Esophagus squamous epithelium (tissue), 5 donors: ENCODE measurements around the gene UBR4. TPM values are rescaled to one million over a fixed set of nuclear protein-coding genes. Genes with fewer than 3 reads are reported as not detected.

Source experiments
- DNase-seq: peaks from one replicate; lab custom pipeline; 2025; lab: John Stamatoyannopoulos, UW
- H3K27ac ChIP-seq, 4 donors: fragments of 200-600 bp; sonication (generic); one replicate each; pipeline ENCODE4 v1.5.1; 2016 to 2019; ENCODE audit warnings: mild to moderate bottlenecking in 1 of 4
- H3K27me3 ChIP-seq, 4 donors: fragments of 200-600 bp; sonication (generic); 1 replicate in 3 of 4; 2 replicates in 1 of 4; pipeline versions ENCODE4 v1.5.1 to v1.6.0; 2017 to 2021; ENCODE audit warnings: antibody characterized with exemption in 1 of 4
- H3K36me3 ChIP-seq, 3 donors: fragments of 200-600 bp; sonication (generic); one replicate each; pipeline ENCODE4 v1.5.1; 2016 to 2019
- H3K4me1 ChIP-seq, 3 donors: fragments of 200-600 bp; sonication (generic); one replicate each; pipeline ENCODE4 v1.5.1; 2017 to 2019
- H3K4me3 ChIP-seq, 4 donors: fragments of 200-600 bp; sonication (generic); 1 replicate in 3 of 4; 2 replicates in 1 of 4; pipeline ENCODE4 v1.5.1; 2016 to 2019; ENCODE audit warnings: mild to moderate bottlenecking in 2 of 4, moderate library complexity in 1 of 4
- H3K9me3 ChIP-seq, 3 donors: fragments of 200-600 bp; sonication (generic); one replicate each; pipeline ENCODE4 v1.5.1; 2016 to 2019
- CTCF ChIP-seq, 6 experiments: fragments of 450-650 bp in 4 of 6; fragments of 200-600 bp in 2 of 6; sonication (generic) in 2 of 6; IDR thresholded peaks; one replicate each; pipeline ENCODE4 v1.5.1; 2016 to 2019; ENCODE audit warnings: antibody characterized with exemption in 6 of 6, mild to moderate bottlenecking in 4 of 6, moderate library complexity in 4 of 6
- POLR2A ChIP-seq, 4 donors: fragments of 450-650 bp; IDR thresholded peaks; one replicate each; pipeline ENCODE4 v1.6.1; 2017; ENCODE audit warnings: antibody characterized with exemption in 4 of 4, mild to moderate bottlenecking in 4 of 4, moderate library complexity in 3 of 4
- WGBS, 2 donors: methylation state at CpG; one replicate each; pipeline ENCODE4 v1.1.5; 2018; 5-methylcytosine and 5-hydroxymethylcytosine counted together
- intact Hi-C: fragments of 100-400 bp; cut with DNase I; formaldehyde crosslinking; loops from one replicate; pipeline ENCODE4 v1.15.0; 2022
- total RNA-seq, 4 donors: library from RNA; depleted of rRNA; stranded (reverse); fragments of >200 nt; gene quantifications; one replicate each; pipeline ENCODE4 v1.1.0, GENCODE V29; 2016
- donor health status: DM: yes; HTN: yes; CAD: no.

The UBR4 gene
- total RNA-seq, 4 donors from 2014 or later: 52.4 to 121 (median 88.3) TPM

- DNase-seq: no peak
- Histone ChIP-seq H3K27me3 (peaks cover 0 to 10% (median 0%) of the 10 kb centered on the region in 4 donors), H3K27ac (peak overlapping the region in 3 of 4 donors; percentile 31 to 64 (median 57)), H3K4me3 (no peak overlapping the region), H3K36me3 (no peaks in the 10 kb centered on the region), H3K4me1 (peaks cover 9 to 58% (median 16%) of the 10 kb centered on the region in 3 donors), H3K9me3 (no peaks in the 10 kb centered on the region)
- TF ChIP-seq CTCF (IDR thresholded peaks at IDR 0.05) (no peak), POLR2A (IDR thresholded peaks at IDR 0.05) (no peak)
- intact Hi-C loops: no loop called here
- WGBS, 2 donors: 68 to 75% methylated on average over 8 of the region's 8 CpGs
Observed at GRCh38 chr1:19033515-19033839, 176.6 kb downstream of the UBR4 start.

- H3K27me3 ChIP-seq: peaks cover 0 to 16% (median 0%) of the 10 kb centered on the region in 4 donors
- H3K9me3 ChIP-seq: no peaks in the 10 kb centered on the region
- intact Hi-C loops: no loop called here
- TF ChIP-seq POLR2A (IDR thresholded peaks at IDR 0.05) (no peak), CTCF (IDR thresholded peaks at IDR 0.05) (no peak)
- H3K27ac ChIP-seq: peak overlapping the region in 3 of 4 donors; percentile 3 to 64 (median 57)
- H3K4me3 ChIP-seq: no peak overlapping the region
- peaks cover 9 to 64% (median 16%) of the 10 kb centered on the region in 3 donors for H3K4me1 ChIP-seq
- DNase-seq: no peak
- H3K36me3 ChIP-seq: no peaks in the 10 kb centered on the region
- WGBS, 2 donors: 66 to 79% methylated on average over 8 to 10 of the region's 20 CpGs
Observed at GRCh38 chr1:19032701-19033514, 177.2 kb downstream of the UBR4 start.

DNA sequence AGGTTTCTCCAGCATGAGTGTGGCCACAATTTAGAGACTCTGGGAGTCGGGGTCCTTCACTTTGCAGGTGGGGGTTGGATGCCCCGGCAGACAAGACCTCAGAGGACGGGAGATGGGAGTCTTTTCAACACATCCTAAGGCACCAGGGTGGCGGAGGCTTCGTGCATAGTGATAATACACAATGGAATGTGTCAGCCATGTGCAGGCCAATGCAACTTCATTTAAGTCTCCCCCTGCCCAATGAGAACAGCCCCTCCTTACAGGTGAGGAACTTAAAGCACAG lies 177.7 kb downstream of the UBR4 start:
- DNase-seq: no peak
- intact Hi-C loops: no loop called here
- 0 to 80% methylated on average over 1 to 2 of the region's 5 CpGs for WGBS, 2 donors
- H3K27me3 ChIP-seq: peaks cover 0 to 22% (median 0%) of the 10 kb centered on the region in 4 donors
- H3K4me1 ChIP-seq: peaks cover 9 to 64% (median 16%) of the 10 kb centered on the region in 3 donors
- no peaks in the 10 kb centered on the region for H3K36me3 ChIP-seq
- TF ChIP-seq POLR2A (IDR thresholded peaks at IDR 0.05) (no peak), CTCF (IDR thresholded peaks at IDR 0.05) (no peak)
- H3K9me3 ChIP-seq: no peaks in the 10 kb centered on the region
- no peak overlapping the region for H3K4me3 ChIP-seq
- no peak overlapping the region for H3K27ac ChIP-seq

- H3K27me3 ChIP-seq: peaks cover 0 to 23% (median 0%) of the 10 kb centered on the region in 4 donors
- DNase-seq: no peak
- no peak overlapping the region for H3K4me3 ChIP-seq
- peak overlapping the region; percentile 55 to 81 (median 70) for H3K27ac ChIP-seq
- H3K36me3 ChIP-seq: no peaks in the 10 kb centered on the region
- H3K4me1 ChIP-seq: peaks cover 6 to 43% (median 9%) of the 10 kb centered on the region in 3 donors
- 19 to 68% methylated on average over 7 to 12 of the region's 21 CpGs for WGBS, 2 donors
- no peaks in the 10 kb centered on the region for H3K9me3 ChIP-seq
- intact Hi-C loops: no loop called here
- TF ChIP-seq POLR2A (IDR thresholded peaks at IDR 0.05) (no peak), CTCF (IDR thresholded peaks at IDR 0.05) (peak in 1 of 6 experiments; percentile 30)
Observed at GRCh38 chr1:19029191-19030085, 180.6 kb downstream of the UBR4 start.
